HG02852 (cell line): ENCODE results near the gene RNF32.
"Not testable (repeated sequence)": the region's sequence is repeated elsewhere in the genome, so short reads cannot be mapped to it uniquely, and the experiment has no call there.

Experiments used
- ATAC-seq: cut with Tn5 transposase; IDR thresholded peaks from one replicate; pipeline ENCODE4 v1.9.1; 2021; ENCODE audit warnings: mild to moderate bottlenecking, moderate library complexity; ENCODE audit not compliant: unreplicated experiment

The RNF32 gene

DNA sequence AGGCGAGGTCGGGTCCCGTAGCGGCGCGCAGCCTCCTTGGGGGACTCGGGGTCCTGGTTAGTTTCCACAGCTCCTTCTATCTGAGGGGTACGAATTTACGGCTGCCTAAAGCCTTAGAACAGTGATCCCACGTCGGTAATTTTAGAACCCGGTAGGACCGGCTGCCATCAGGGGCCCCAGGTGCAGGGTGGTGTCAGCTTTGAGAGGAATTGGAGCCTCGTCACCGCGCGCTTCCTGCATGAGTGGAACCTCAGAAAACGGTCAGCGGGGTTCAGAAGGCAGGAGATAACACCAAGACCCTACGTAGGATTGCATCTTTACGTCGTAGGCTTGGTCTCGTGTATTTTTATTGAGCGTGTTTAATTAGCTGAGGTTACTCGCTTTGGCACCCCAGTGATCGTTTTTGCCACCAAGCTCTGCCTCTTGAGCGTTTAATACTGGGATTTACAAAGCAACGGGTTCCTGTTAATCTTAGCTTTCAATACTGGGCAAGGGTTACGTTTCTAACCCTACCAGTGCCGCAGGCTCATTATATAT, 443 bp downstream of the RNF32 start:
- peak; percentile 58 for ATAC-seq

DNA sequence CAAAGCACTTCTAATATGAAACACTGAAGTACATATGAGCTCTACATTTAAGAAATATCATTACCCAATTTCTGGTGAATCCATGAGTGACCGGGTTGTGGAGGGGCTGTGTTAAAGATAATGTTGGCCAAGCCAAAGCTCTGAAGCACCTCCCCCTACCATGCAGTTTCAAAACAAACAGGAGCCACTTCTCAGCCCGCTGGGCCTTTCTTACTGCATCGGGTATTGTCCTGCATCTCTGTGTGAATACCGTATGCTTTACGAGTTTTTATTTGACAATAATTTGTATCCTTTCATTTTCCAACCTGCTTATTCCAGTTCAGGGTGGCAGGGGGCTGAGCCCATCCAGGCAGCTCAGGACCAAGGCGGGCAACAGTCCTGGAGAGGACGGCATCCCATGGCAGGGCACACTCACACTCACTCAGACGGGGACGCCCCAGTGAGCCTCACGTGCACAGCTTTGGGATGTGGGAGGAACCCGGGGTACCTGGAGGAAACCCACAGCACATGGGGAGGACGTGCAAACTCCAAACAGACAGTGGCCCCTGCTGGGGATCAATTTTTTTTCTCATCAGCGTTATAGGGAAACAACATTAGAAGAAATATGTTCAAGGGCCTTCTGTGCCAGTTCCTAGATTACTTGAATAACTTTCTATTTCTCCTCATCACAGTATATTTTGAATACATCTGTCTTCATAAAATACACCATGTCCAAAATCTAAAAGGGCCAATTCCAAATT, 1.9 kb downstream of the RNF32 start:
- no peak for ATAC-seq

DNA sequence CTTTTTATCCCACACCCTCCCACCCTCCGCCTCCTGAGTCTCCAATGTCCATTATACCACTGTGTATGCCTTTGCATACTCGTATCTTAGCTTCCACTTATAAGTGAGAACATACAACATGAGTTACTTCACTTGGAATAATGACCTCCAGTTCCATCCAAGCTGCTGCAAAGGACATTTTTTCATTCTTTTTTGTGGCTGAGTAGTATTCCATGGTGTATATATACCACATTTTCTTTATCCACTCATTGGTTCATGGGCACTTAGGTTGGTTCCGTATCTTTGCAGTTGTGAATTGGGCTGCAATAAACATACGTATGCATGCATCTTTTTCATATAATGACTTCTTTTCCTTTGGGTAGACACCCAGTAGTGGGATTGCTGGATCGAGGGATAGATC, 6.8 kb downstream of the RNF32 start:
- ATAC-seq, result not testable (repeated sequence)

DNA sequence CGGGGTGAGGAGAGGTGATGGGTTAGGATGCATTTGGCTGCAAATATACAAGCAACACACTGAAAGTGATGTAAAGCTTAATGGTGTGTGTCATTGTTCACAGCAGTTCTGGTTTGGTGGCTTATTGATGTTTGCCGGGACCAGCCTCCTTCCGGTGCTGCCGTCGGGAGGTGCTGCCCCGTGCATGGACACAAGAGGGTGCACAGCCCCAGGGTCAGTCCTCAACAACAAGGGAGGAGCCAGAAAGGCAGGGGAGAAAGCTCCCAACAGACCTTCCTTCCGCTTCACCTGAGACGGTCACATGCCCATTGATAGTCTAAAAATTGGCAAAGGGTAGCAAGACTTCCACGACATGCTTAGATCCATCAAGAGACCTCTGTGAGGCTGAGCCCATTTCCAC, 9.5 kb downstream of the RNF32 start:
- no peak for ATAC-seq

DNA sequence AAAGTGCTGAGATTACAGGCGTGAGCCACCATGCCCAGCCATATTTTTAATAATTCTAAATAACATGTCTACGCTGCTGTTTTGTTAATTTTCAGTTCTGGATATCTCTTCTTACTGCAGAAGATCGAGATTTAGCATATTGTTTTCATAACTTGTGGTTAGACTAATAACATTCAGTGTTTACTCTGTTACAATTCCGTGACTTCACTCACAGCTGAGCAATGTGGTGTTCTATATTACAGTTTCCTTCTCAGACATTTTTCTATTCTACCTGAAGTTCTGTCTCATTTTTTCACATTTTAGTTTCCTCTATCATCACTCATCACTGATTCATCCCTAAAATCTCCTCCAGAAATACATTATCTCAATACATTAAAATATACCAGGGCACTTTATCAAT, 10.9 kb downstream of the RNF32 start:
- ATAC-seq, result no peak

DNA sequence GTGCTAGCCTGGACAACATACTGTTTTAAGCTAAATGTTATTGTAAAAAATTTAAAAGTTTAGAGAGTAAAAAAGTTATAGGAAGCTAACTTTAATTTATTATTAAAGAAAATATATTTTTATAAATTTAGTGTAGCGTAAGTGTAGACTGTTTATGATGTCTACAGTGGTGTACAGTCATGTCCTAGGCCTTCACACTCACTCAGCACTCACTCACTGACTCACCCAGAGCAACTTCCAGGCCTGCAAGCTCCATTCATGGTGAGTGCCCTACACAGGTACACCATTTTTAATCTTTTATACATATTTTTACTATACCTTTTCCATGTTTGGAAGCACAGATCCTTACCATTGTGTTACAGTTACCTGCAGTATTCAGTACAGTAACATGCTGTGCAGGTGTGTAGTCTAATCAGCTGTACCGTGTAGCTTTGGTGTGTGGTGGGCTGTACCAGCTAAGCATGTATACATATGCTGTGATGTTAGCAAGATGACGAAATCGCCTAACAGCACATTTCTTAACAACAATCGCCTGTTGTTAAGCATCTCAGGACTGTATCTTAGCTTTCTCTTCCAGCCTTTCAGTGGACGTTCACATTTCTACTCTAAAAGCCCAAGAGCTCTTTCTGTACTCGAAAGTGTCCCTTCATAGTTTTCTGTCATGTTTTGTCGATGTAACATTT, 12.5 kb downstream of the RNF32 start:
- ATAC-seq, result no peak

DNA sequence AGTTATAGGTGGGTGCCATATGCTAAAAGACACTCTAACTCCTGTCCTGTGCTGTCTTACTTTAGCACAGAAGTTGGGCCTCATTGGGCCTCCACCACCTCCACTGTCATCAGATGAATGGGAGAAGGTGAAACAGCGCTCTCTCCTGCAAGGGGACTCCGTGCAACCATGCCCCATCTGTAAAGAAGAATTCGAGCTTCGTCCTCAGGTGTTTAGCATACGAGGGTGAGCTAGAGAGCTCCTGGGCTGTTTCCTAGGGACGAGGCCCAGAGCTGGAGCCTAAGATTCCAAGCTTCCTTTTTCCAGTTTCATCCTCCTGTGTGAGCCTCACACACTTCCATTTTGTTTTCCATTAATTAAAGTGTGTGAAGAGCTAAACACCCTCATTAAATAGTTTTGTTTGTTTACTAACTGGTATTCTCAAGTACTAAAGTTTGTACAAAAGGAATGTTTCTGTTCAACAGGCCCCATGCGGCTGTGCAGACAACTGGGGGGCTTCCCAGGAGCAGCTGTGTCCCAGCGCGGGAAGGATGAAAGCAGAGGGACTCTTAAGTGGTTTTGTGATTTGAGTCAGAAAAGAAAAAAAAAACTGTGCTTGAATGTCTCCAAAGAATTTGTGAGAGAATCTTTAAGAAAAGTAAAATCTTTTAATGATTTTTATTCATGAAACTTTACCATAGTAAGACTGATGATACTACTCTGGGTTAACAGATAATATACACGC, 14.1 kb downstream of the RNF32 start:
- no peak for ATAC-seq

DNA sequence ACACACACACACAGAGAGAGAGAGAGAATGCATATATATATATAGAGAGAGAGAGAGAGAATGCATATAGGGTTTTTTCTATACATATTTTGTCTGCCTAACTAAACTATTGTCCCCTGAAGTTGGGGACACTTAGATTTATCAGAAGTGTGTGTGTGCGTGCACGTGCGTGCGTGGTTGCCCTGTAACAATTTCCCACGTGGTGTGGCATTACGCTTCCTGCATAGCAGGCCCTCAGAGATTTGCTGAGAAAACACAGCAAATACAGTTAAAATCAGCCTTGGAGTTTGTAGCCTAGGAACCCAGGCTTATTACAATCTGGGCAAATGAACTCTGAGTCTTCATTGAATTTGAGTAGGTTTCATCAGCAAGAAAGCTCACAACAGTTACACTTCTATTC, 14.7 kb downstream of the RNF32 start:
- no peak for ATAC-seq

DNA sequence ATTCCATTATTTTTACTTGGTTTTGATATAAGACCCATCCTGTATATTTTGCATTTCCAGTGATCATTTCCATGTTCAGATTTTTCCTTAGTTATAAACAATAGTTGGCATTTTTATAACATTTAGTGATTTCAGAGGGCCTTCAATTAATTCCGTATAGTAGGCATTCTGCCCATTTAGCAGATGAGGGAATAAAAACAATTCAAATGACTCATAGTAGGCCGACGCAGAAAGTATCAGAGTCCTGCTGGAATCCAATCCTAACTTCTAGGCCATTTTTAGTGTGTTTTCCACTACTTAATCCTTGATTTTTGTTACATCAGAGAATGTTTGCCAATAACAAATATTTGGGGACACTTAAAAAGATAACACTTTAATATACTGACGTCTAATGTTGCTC, 15.4 kb downstream of the RNF32 start:
- ATAC-seq, result no peak

DNA sequence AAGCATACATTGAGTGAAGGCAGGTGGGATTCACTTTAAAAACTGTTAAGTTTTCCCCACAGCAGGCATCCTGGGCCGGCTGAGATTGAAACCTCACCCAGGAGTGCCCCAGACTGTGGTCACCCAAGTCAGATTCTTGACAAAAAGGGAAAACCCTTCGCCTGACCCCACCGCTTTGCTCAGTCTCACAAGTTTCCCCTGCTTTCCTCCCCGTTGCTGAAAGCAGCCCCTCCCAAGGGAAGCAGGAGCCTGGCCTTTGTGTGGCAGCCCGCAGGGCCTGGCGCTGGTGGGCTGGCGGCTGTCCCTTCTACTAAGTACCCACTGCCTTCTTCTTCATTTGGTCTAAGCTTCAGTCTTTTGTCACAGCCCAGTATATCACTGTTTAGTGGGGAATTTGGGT, 16.0 kb downstream of the RNF32 start:
- ATAC-seq, result peak; percentile 59

DNA sequence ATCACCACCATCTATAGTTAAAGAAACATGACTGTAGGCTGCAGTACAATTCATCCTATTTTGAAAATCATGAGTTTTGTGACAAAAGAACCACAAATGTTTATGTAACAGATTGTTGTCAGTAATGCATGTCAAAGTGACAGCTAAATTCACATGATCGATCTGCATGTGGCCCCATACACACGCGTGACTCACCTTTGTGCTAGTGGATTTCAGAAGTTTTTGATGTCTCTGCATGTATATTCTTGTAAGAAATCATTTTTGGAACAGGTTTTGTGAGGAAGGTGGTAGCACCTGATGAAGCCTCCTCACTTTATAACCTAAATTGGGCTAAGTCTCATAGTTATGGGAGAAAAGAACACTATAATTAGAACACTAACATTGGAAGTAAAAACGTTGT, 17.1 kb downstream of the RNF32 start:
- ATAC-seq, result no peak

DNA sequence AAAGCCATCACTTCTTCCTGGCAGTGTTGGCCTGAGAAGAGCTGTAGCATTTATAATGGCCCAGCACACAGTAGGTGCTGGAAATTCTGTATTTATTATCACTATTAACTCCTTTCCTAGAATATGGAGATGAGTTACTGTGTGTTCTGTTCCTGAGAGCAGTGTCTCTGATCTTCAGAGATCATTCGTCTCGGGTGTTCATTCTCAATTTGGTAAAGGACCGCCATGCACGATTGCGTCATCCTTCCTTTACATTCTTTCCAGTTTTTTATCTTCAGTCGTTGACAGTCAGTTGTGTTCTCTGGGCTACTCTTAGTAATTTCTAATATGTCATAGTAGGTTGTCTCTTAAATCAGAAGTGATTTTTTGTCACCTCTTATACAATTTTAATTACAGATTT, 18.6 kb downstream of the RNF32 start:
- ATAC-seq, result no peak

DNA sequence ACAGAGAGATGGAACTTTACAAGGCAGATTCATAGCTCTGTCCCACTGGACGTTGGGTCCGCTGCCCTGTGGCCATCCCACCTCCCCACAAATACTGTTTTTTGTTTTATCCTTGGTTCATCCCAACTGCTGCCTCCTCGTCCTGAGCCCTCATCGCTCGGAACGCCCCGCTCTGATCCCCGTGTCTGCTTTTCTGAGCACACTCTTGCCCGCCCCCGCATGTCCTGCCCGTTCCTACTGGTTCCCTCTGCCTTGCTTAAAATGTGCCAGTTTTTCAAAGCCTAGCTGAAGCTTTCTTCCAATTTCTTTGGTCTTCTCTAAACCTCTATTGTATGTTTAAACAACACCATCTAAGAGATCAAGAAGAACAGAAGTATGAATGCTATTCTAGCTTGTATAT, 19.4 kb downstream of the RNF32 start:
- no peak for ATAC-seq

DNA sequence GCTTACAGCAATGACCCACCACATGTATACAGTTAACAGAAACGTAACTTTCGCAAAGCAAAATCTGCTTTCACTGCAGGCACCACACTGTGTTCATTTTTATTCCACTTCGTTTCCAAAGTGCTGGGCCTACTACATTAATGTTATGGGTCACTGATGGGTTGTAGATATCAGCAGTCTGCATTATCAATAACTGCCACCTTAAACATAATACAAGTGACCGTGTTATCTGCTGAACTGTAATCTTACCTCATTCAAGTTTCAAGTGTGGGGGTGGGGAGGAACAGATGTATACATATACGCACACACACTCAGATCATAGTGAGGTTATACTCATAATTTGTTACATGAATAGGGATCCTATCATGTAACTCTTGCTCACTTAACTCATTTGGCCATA, 21.1 kb downstream of the RNF32 start:
- ATAC-seq, result no peak

DNA sequence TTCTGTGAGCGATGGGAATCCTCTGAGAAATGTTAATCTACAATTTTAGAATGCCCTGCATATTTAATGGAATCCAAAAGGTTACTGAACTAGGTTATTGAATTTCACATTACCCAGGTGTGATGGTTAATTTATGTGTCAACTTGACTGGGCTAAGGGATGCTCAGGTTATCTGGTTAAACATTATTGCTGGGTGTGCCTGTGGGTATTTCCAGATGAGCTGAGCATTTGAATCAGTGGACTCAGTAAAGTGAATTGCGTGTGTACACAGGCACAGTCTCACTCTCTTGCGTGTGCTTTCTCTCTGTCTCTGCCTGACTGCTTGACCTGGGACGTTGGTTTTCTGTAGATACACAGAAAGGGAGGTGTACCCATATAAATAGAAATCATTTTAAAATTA, 21.7 kb downstream of the RNF32 start:
- ATAC-seq, result no peak

DNA sequence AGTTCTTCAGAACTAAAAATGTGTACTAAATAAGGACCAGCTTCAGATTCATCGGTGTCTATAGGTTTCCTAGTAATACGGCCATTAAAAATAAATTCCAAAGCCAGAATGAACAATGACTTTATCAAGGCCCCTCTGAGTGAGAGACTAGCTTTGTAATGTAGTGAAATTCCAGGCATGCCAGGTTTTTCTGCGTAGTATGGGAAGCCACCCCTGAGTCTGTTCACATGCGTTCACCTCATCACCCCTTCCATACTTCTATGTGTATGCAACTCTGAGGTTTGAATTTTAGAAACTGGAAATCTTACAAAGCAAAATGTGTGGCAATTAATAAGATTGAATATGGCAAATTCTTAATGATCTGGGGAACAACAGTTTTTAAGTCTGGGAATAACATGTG, 24.5 kb downstream of the RNF32 start:
- ATAC-seq, result no peak

DNA sequence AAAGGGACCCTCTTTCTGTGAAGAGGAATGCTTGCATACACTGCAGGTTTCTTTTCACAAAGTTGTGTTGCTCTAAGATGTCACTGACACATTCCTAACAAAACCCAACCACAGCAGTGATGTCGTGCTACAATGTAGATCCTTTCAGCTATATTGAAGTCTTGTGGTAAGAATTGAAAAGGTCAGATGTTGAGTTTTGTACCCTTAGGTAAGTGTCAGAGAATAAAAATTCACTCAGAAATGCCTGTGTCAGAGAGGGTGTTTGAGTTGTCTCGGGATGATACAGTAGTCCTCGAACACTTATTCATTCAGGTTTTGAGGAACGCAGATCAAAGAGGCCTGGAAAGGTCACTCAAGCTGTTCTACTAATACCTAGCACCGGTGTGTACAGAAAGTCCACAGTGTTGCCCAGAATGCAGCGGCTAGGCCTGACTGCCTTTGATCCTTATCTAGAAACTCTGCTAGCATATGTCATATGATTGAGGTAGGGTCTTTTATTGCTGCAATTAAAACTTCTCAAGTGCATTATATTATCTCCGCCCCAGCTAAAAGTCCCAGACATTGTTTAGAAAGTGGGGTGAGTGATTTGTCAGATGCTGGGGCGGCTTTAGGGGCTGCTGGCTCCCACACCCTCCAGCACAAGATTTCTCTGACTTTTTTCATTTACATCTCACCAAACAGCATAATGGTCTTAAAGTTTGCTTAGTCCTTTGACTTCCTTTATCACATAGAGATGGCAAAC, 26.0 kb downstream of the RNF32 start:
- no peak for ATAC-seq

DNA sequence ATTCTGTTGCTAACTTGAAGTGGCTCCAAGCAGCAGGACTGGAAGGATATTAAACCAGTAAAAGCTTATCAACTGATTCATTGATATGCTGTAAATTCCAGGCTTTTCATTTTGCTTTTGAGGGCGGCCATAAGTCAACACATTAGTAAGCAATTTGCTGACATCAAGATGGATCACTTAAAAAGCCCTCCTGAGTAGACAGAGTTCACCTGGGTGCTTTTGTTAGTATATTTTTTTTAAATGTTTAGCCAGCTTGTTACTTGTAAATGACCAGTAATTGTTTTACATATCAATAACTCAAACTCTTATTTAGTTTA, 26.5 kb downstream of the RNF32 start:
- no peak for ATAC-seq

DNA sequence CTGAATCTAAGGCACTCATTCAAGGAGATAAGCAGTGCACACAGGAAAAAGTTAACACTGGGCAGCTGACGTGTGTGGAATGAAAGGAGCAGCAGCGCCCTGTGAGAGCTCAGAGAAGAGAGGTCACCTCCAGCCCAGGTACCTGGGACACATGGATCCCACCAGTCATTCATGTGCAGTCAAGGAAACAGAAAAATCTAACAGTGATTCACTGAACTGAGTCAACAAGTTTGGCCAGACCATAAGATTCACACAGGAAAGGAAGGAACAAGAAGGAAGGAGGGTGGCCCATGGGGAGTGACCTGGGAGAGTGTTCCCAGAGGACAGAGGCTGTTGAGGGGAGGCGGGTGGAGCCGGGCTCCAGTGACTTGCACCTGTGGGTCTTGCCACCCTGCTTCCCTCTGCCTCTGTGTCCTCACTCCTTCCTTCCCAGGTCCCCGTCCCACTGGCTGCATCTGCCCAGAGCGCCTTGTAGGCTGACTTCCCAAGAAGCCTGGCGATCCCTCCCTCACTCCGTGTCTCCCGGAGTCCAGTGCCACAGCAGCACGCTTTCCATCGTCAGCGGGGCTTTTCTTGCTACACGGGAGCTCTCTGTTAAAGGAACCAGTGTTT, 27.7 kb downstream of the RNF32 start:
- ATAC-seq, result no peak

DNA sequence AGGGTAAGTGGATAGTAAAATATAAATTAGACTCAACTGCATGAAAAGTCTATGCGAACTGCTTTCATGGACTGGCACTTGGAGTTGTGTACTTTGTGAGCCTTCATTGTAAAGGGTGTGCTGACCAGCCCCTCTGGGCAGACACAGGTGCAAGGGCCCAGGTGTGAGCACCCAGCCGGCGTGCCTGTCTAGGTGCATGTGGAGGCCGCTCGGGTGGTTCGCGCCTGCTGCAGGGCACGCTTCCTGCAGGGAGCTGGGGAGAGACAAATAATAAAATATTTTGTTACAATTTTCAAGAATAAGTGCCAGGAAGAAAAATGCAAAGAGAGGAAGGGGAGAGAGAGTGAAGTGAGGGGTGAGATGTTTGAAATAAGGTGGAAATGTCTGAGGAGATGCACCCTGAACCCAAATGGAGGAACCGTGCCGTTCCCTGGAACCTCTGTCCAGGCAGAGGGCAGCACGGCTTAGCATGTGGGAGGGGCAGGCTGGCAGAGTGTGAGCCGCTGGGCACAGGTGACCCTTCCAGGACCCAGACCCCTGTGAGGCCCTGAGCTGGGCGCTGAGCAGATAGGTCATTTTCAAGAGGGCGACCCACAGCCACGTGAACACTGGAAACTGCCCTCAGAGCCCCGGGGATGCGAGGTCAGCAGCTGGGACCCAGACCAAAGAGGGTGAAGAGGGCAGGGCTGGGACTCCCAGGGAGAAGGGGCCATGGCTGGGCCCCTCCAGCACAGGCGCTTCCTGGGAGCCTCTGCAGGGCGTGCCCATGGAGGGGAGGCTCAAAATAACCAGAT, 28.7 kb downstream of the RNF32 start:
- ATAC-seq, result no peak
